Activated T-cell treated with anti-CD3 and anti-CD28 coated beads, Interleukin-2, amount 50 U/mL, for 4 hours (primary cell): Measurements from ENCODE around the gene SERPINA1. TPM values are rescaled to one million over a fixed set of nuclear protein-coding genes. Genes with fewer than 3 reads are reported as not detected.
A peak's percentile ranks its signal among the peaks of the same experiment; 100 is the strongest.
"Not testable (repeated sequence)": the region's sequence is repeated elsewhere in the genome, so short reads cannot be mapped to it uniquely, and the experiment has no call there.

Experiments
- ATAC-seq, 2 donors: fragments of 200-7000 bp; cut with Tn5 transposase; one replicate each; pipeline ENCODE4 v1.10.0; 2021
- DNase-seq: peaks from one replicate; pipeline ENCODE4 v3.0.0-alpha.2; 2020
- H3K27me3 Mint-ChIP-seq: one replicate; pipeline ENCODE4 v1.8.0; 2021; ENCODE audit warnings: low read depth, mixed read lengths
- H3K36me3 Mint-ChIP-seq: one replicate; pipeline ENCODE4 v1.8.0; 2022; ENCODE audit warnings: mixed read lengths; ENCODE audit not compliant: insufficient read depth
- H3K4me1 Mint-ChIP-seq: one replicate; pipeline ENCODE4 v1.8.0; 2021; ENCODE audit warnings: low read depth, mixed read lengths
- H3K4me3 Mint-ChIP-seq: one replicate; pipeline ENCODE4 v1.8.0; 2021; ENCODE audit warnings: mild to moderate bottlenecking, moderate library complexity, mixed read lengths
- H3K9me3 Mint-ChIP-seq: one replicate; pipeline ENCODE4 v1.8.0; 2021; ENCODE audit warnings: mixed read lengths
- total RNA-seq, 3 donors: library from RNA; stranded (reverse); gene quantifications; one replicate each; pipeline ENCODE4 v1.2.1, GENCODE V29; 2021

The SERPINA1 gene
- total RNA-seq, 3 donors from 2014 or later = 4.8 to 5.3 (median 4.9) TPM

- no peaks in the 10 kb centered on the region for H3K9me3 Mint-ChIP-seq
- no peaks in the 10 kb centered on the region for H3K36me3 Mint-ChIP-seq
- no peaks in the 10 kb centered on the region for H3K4me1 Mint-ChIP-seq
- no peak overlapping the region for H3K4me3 Mint-ChIP-seq
- DNase-seq = no peak
- peaks cover 14% of the 10 kb centered on the region for H3K27me3 Mint-ChIP-seq
- no peak for ATAC-seq
Measured at GRCh38 chr14:94362614-94363133, 25.7 kb downstream of the SERPINA1 start.

- peaks cover under 1% of the 10 kb centered on the region for H3K9me3 Mint-ChIP-seq
- no peaks in the 10 kb centered on the region for H3K36me3 Mint-ChIP-seq
- no peak overlapping the region for H3K4me3 Mint-ChIP-seq
- no peaks in the 10 kb centered on the region for H3K4me1 Mint-ChIP-seq
- DNase-seq (no peak), ATAC-seq (no peak)
- H3K27me3 Mint-ChIP-seq = peaks cover 15% of the 10 kb centered on the region
Measured at GRCh38 chr14:94361682-94362081, 26.7 kb downstream of the SERPINA1 start.

GRCh38 chr14:94360945-94361565 lies 27.3 kb downstream of the SERPINA1 start:
- Mint-ChIP-seq H3K9me3 (peaks cover 3% of the 10 kb centered on the region), H3K4me3 (no peak overlapping the region), H3K36me3 (no peaks in the 10 kb centered on the region), H3K27me3 (peaks cover 19% of the 10 kb centered on the region), H3K4me1 (no peaks in the 10 kb centered on the region)
- ATAC-seq = no peak
- no peak for DNase-seq

GRCh38 chr14:94357166-94357565 lies 31.2 kb downstream of the SERPINA1 start:
- no peak for ATAC-seq
- Mint-ChIP-seq H3K9me3 (peaks cover 7% of the 10 kb centered on the region), H3K4me1 (no peaks in the 10 kb centered on the region), H3K27me3 (peaks cover 19% of the 10 kb centered on the region), H3K36me3 (no peaks in the 10 kb centered on the region), H3K4me3 (no peak overlapping the region)
- no peak for DNase-seq

GRCh38 chr14:94356379-94357056 lies 31.9 kb downstream of the SERPINA1 start:
- H3K27me3 Mint-ChIP-seq = peaks cover 24% of the 10 kb centered on the region
- no peaks in the 10 kb centered on the region for H3K36me3 Mint-ChIP-seq
- ATAC-seq (no peak), DNase-seq (no peak)
- no peak overlapping the region for H3K4me3 Mint-ChIP-seq
- peaks cover 14% of the 10 kb centered on the region for H3K9me3 Mint-ChIP-seq
- H3K4me1 Mint-ChIP-seq = no peaks in the 10 kb centered on the region

GRCh38 chr14:94355191-94355794 lies 33.1 kb downstream of the SERPINA1 start:
- Mint-ChIP-seq H3K9me3 (peaks cover 18% of the 10 kb centered on the region), H3K36me3 (no peaks in the 10 kb centered on the region), H3K27me3 (peaks cover 24% of the 10 kb centered on the region), H3K4me3 (no peak overlapping the region), H3K4me1 (no peaks in the 10 kb centered on the region)
- ATAC-seq = no peak
- DNase-seq = no peak

- H3K4me3 Mint-ChIP-seq = no peak overlapping the region
- no peaks in the 10 kb centered on the region for H3K4me1 Mint-ChIP-seq
- DNase-seq (no peak), ATAC-seq (peak in 1 of 2 donors; percentile 18)
- peaks cover 24% of the 10 kb centered on the region for H3K27me3 Mint-ChIP-seq
- H3K9me3 Mint-ChIP-seq = peaks cover 18% of the 10 kb centered on the region
- no peaks in the 10 kb centered on the region for H3K36me3 Mint-ChIP-seq
Measured at GRCh38 chr14:94354638-94355185, 33.7 kb downstream of the SERPINA1 start.

GRCh38 chr14:94354190-94354589 lies 34.2 kb downstream of the SERPINA1 start:
- not testable (repeated sequence) for H3K36me3 Mint-ChIP-seq, H3K4me1 Mint-ChIP-seq, ATAC-seq, DNase-seq, H3K4me3 Mint-ChIP-seq
- H3K9me3 Mint-ChIP-seq = peaks cover 18% of the 10 kb centered on the region
- peaks cover 24% of the 10 kb centered on the region for H3K27me3 Mint-ChIP-seq

- Mint-ChIP-seq H3K4me3 (no peak overlapping the region), H3K4me1 (peaks cover 14% of the 10 kb centered on the region), H3K27me3 (peaks cover 8% of the 10 kb centered on the region), H3K36me3 (no peaks in the 10 kb centered on the region), H3K9me3 (peaks cover 14% of the 10 kb centered on the region)
- ATAC-seq = no peak
- no peak for DNase-seq
Measured at GRCh38 chr14:94349276-94349675, 39.1 kb downstream of the SERPINA1 start.

- H3K36me3 Mint-ChIP-seq = no peaks in the 10 kb centered on the region
Measured at GRCh38 chr14:94348836-94349235, 39.6 kb downstream of the SERPINA1 start.

GRCh38 chr14:94346841-94347240 lies 41.6 kb downstream of the SERPINA1 start:
- DNase-seq (no peak), ATAC-seq (no peak)
- Mint-ChIP-seq H3K9me3 (peaks cover 7% of the 10 kb centered on the region), H3K4me3 (no peak overlapping the region), H3K4me1 (peaks cover 20% of the 10 kb centered on the region), H3K27me3 (peaks cover 4% of the 10 kb centered on the region), H3K36me3 (no peaks in the 10 kb centered on the region)

More at GRCh38 chr14:94348836-94349235, 39.6 kb downstream of the SERPINA1 start:
- peaks cover 14% of the 10 kb centered on the region for H3K4me1 Mint-ChIP-seq
- no peak for DNase-seq
- H3K4me3 Mint-ChIP-seq = no peak overlapping the region
- no peak for ATAC-seq
- peaks cover 5% of the 10 kb centered on the region for H3K27me3 Mint-ChIP-seq
- peaks cover 14% of the 10 kb centered on the region for H3K9me3 Mint-ChIP-seq

- peaks cover 26% of the 10 kb centered on the region for H3K4me1 Mint-ChIP-seq
- not testable (repeated sequence) for H3K4me3 Mint-ChIP-seq, H3K36me3 Mint-ChIP-seq, H3K27me3 Mint-ChIP-seq, H3K9me3 Mint-ChIP-seq, DNase-seq
- peak; percentile 81 to 89 for ATAC-seq
Measured at GRCh38 chr14:94346065-94346786, 42.2 kb downstream of the SERPINA1 start.

- H3K36me3 Mint-ChIP-seq = no peaks in the 10 kb centered on the region
- H3K4me1 Mint-ChIP-seq = peaks cover 29% of the 10 kb centered on the region
- no peak for ATAC-seq
- H3K27me3 Mint-ChIP-seq = peaks cover 15% of the 10 kb centered on the region
- H3K9me3 Mint-ChIP-seq = peaks cover 3% of the 10 kb centered on the region
- no peak for DNase-seq
- H3K4me3 Mint-ChIP-seq = no peak overlapping the region
Measured at GRCh38 chr14:94345344-94346064, 42.9 kb downstream of the SERPINA1 start.
